HG03378 (cell line): ENCODE results near the gene NSL1.

Experiments used
- ATAC-seq: cut with Tn5 transposase; IDR thresholded peaks from one replicate; pipeline ENCODE4 v1.9.1; 2021; ENCODE audit warnings: mild to moderate bottlenecking, moderate library complexity; ENCODE audit not compliant: unreplicated experiment

The NSL1 gene, protein sequence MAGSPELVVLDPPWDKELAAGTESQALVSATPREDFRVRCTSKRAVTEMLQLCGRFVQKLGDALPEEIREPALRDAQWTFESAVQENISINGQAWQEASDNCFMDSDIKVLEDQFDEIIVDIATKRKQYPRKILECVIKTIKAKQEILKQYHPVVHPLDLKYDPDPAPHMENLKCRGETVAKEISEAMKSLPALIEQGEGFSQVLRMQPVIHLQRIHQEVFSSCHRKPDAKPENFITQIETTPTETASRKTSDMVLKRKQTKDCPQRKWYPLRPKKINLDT

DNA sequence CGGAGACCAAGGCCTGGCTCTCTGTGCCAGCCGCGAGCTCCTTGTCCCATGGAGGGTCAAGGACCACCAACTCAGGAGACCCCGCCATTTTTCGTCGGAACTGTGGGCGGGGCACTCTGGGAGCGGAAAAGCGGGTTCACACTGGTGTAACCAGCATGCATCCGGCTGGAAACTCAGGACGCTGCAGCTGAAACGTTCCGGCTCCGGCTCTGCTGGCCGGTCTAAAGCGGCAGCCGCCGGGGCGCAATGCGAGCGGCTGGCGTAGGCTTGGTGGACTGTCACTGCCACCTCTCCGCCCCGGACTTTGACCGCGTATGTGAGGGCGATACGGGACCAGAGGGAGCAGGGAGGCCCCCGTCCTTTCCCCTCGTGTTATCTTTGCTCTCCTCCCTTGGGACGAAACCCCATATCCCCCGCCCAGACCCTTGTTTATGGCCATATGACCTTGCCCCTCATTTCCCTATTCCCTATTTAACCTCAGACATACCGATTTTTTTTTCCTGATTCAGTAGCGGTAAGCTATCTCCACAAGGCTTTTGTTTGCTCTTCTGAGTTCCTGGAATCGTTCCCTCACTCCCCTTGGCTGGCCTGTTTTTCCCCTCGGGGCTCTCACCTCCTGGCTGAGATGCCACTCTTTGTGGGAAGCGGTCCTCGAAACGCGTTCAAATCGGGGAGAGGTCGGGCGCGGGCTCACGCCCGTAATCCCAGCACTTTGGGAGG is at the start of gene NSL1, which contains the start of gene TATDN3:
Gene NSL1, minus strand, starts transcription at position 102 of the 720 bp plus-strand sequence. Its CDS starts 14 bp downstream, at position 88.
Gene TATDN3, plus strand, starts transcription at position 219 of the 720 bp plus-strand sequence. Its CDS starts 28 bp downstream, at position 247.
- ATAC-seq = peak; percentile 51

DNA sequence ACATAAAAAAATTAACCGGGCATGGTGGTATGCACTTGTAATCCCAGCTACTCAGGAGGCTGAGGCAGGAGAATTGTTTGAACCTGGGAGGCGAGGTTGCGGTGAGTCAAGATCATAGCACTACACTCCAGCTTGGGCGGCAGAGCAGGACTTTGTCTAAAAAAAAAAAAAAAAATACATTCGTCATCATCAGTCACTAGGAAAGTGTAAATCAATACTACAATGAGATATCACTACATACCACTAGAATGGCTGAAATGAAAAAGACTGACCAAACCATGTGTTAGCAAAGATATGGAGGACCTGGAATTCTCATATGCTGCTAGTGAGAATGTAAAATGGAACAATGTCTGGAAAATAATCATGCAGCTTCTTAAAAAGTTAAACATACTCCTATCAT is 46.6 kb upstream of the NSL1 start:
- ATAC-seq = no peak

DNA sequence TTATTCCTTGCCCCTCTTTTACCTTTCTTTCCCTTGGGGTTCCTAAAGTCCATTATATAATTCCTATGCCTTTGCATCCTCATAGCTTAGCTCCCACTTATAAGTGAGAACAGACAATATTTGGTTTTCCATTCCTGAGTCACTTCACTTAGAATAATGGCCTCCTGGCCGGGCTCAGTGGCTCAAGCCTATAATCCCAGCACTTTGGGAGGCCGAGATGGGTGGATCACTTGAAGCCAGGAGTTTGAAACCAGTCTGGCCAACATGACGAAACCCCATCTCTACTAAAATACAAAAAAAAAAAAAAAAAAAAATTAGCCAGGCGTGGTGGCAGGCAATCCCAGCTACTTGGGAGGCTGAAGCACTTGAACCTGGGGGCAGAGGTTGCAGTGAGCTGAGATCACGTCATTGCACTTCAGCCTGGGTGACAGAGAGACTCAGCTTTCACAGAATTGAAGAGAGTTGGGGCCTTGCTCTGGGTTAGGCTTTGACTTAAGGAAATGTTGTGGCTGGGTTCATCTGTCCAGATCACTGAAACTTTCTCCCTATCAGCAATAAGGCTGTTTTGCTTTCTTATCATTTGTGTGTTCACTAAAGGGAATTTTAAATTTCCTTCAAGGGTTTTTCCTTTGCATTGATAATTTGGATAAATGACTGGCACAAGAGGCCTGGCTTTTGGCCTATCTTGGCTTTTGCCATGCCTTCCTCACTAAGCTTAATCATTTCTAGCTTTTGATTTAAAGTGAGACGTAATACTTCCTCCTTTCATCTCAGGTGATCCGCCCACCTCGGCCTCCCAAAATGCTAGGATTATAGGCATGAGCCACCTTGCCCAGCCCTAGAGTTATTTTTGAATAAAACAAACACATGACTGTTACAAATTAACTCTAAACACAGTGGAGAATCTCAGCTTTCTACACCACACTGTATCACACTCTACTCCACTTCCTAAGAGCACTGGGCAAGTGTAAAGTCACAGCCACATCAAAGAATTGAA is 41.9 kb upstream of the NSL1 start:
- peak; percentile 95 for ATAC-seq

GRCh38 chr1:212828395-212828794 is 36.8 kb upstream of the NSL1 start:
- ATAC-seq = no peak

GRCh38 chr1:212827831-212828278 is 36.3 kb upstream of the NSL1 start:
- no peak for ATAC-seq

DNA sequence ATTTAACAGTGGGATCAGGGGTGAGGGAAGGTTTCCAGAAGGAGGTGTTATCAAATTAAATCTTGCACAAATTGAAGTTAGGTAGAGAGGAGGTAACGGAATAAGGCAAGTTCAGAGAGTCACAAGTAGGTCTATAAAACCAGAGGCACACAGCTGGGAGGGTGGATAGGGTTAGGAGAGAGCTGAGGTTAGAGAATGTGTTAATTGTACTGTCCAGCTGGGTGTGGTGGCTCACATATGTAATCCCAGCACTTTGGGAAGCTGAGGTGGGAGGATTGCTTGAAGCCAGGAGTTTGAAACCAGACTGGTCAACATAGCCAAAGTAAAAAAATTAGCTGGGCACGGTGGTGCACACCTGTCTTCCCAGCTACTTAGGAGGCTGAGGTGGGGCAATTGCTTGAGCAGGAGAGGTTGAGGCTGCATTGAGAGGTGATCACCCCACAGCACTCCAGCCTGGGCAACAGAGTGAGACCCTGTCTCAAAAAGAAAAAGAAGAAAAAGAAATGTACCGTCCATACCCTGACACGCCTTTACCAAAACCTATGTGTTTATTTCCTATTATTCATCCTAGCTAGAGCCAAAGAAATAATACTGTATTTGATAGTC is 35.7 kb upstream of the NSL1 start:
- no peak for ATAC-seq

- ATAC-seq = no peak
Measured at GRCh38 chr1:212825798-212826452, 34.3 kb upstream of the NSL1 start.

DNA sequence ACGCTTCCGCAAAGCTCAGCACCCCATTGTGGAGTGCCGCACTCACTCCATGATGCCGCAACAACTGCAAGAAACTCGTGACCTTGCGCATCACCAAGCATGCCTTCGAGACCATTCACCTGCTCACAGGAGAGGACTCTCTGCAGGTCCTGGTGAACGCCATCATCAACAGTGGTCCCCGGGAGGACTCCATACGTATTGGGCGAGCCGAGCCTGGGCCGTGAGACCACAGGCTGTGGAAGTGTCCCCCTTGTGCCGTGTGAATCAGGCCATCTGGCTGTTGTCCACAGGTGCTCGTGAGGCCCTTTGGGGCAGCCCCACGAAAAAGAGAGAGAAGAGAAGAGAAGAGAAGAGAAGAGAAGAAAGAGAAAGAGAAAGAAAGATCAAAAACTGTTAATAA is 32.6 kb upstream of the NSL1 start:
- no peak for ATAC-seq

DNA sequence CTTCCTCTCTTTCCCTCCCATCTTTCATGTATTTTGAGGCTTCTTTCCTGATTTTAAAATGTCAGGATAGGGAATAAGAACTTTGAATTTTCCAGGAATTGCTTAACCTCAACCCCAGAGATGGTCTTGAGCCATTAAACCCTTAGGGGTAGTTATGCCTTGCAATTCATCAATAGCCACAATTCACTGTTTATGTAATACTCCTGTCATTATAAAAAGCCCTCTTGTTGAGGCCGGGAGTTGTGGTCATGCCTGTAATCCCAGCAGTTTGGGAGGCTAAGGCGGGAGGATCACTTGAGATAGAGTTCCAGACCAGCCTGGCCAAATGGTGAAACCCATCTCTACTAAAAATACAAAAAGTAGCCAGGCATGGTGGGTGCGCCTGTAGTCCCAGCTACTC is 31.4 kb upstream of the NSL1 start:
- ATAC-seq = no peak

GRCh38 chr1:212820969-212821368 is 29.4 kb upstream of the NSL1 start:
- no peak for ATAC-seq

GRCh38 chr1:212819726-212820125 is 28.1 kb upstream of the NSL1 start:
- ATAC-seq = peak; percentile 70

DNA sequence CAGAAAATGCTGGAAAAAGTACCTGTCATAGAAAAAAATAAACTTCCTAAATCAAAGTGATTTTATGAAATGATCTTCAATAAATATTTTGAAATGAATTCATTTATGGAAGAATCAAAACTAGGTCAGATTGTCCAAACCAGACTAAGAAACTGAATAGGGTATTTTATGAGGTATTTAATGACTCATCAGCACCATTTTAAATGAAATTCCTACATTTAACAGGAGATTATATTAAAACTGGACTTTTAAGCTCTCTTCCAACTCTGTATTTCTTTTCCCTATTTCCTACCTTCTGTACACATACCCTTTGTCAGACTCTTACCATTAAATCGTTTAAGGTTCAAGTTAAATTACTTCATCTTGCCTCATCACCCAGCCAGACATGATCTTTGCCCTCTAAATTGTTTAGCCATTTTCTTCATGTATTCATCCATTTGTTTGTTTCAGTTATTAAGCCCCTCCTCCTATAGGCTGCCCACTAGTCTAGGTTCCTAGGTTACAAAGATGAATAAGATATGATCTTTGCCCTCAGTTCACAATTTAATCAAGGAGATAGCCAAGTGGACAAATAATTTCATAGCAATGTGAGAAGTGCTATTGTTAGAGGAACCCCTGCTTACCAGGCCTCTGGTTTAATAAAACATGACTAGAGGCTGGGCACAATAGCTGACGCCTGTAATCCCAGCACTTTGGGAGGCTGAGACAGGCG is 25.1 kb upstream of the NSL1 start:
- ATAC-seq = no peak

- no peak for ATAC-seq
Measured at GRCh38 chr1:212814537-212815334, 23.2 kb upstream of the NSL1 start.

GRCh38 chr1:212805767-212806166 is 14.2 kb upstream of the NSL1 start:
- ATAC-seq = no peak

GRCh38 chr1:212797681-212798080 is 6.1 kb upstream of the NSL1 start:
- ATAC-seq = no peak

- peak; percentile 88 for ATAC-seq
Measured at GRCh38 chr1:212794561-212795014, 3.0 kb upstream of the NSL1 start.

- ATAC-seq = no peak
Measured at GRCh38 chr1:212792396-212792908, 875 bp upstream of the NSL1 start.

- ATAC-seq = peak; percentile 27
Measured at GRCh38 chr1:212791261-212791675, 309 bp downstream of the NSL1 start.
